ENCODE results near the gene LDLRAP1. TPM values are rescaled to one million over a fixed set of nuclear protein-coding genes. Genes with fewer than 3 reads are reported as not detected.

LDLRAP1 gene
- total and polyA plus RNA-seq, 7 donors = 5.6 to 12.9 (median 10.5) TPM

GRCh38 chr1:25568834-25569596 lies 25.6 kb downstream of the LDLRAP1 start:
- peak overlapping the region; percentile 89 for H3K27ac ChIP-seq
- WGBS, 3 donors = 61 to 75% (median 65%) methylated on average over 21 of the region's 21 CpGs
- H3K4me1 ChIP-seq = peaks cover 53% of the 10 kb centered on the region

GRCh38 chr1:25569597-25570396 lies 26.4 kb downstream of the LDLRAP1 start:
- intact Hi-C loops (cut with DNase I) = loop anchor here in 1 of 2 donors (5.0 kb wide), 1 partner anchor 228 kb away; no protein-coding TSS in a partner anchor
- DNase-seq (no peak), ATAC-seq (no peak)
- Histone ChIP-seq H3K4me3 (no peak overlapping the region), H3K27ac (peak overlapping the region; percentile 16), H3K4me1 (peaks cover 51% of the 10 kb centered on the region), H3K9me3 (no peaks in the 10 kb centered on the region), H3K36me3 (ENCODE audit: insufficient read depth in 1 of 2, low read depth in 1 of 2) (peaks cover 0 to 1% of the 10 kb centered on the region in 2 donors), H3K27me3 (ENCODE audit: insufficient read depth in 3 of 3, low read length in 2 of 3) (no peaks in the 10 kb centered on the region)
- TF ChIP-seq CTCF (IDR thresholded peaks at IDR 0.05) = no peak
- WGBS, 3 donors = 58 to 77% (median 64%) methylated on average over 18 of the region's 18 CpGs

More at GRCh38 chr1:25568834-25569596, 25.6 kb downstream of the LDLRAP1 start:
- TF ChIP-seq CTCF (IDR thresholded peaks at IDR 0.05) = no peak
- peak; percentile 71 to 74 for DNase-seq
- ATAC-seq = peak in 2 of 4 donors; percentile 13 to 16
- no peaks in the 10 kb centered on the region for H3K27me3 ChIP-seq (ENCODE audit: insufficient read depth in 3 of 3, low read length in 2 of 3)
- H3K9me3 ChIP-seq = no peaks in the 10 kb centered on the region
- peaks cover 0 to 9% of the 10 kb centered on the region in 2 donors for H3K36me3 ChIP-seq (ENCODE audit: insufficient read depth in 1 of 2, low read depth in 1 of 2)
- intact Hi-C loops (cut with DNase I) = loop anchor here in 1 of 2 donors (5.0 kb wide), 1 partner anchor 228 kb away; no protein-coding TSS in a partner anchor
- no peak overlapping the region for H3K4me3 ChIP-seq

- Histone ChIP-seq H3K27me3 (ENCODE audit: insufficient read depth in 3 of 3, low read length in 2 of 3) (no peaks in the 10 kb centered on the region), H3K36me3 (ENCODE audit: insufficient read depth in 1 of 2, low read depth in 1 of 2) (no peaks in the 10 kb centered on the region), H3K9me3 (no peaks in the 10 kb centered on the region), H3K27ac (no peak overlapping the region), H3K4me1 (peaks cover 39% of the 10 kb centered on the region), H3K4me3 (no peak overlapping the region)
- intact Hi-C loops (cut with DNase I) = no loop called here
- ATAC-seq (no peak), DNase-seq (no peak)
- 74 to 82% (median 75%) methylated on average over 12 of the region's 12 CpGs for WGBS, 3 donors
- TF ChIP-seq CTCF (IDR thresholded peaks at IDR 0.05) = no peak
Observed at GRCh38 chr1:25570798-25571521, 27.6 kb downstream of the LDLRAP1 start.

- H3K4me1 ChIP-seq = peaks cover 35% of the 10 kb centered on the region
- no peaks in the 10 kb centered on the region for H3K9me3 ChIP-seq
- no peak for TF ChIP-seq CTCF (IDR thresholded peaks at IDR 0.05)
- 40 to 57% (median 47%) methylated on average over 6 of the region's 6 CpGs for WGBS, 3 donors
- DNase-seq (no peak), ATAC-seq (peak in 1 of 4 donors; percentile 6)
- intact Hi-C loops (cut with DNase I) = no loop called here
- no peaks in the 10 kb centered on the region for H3K27me3 ChIP-seq (ENCODE audit: insufficient read depth in 3 of 3, low read length in 2 of 3)
- H3K36me3 ChIP-seq (ENCODE audit: insufficient read depth in 1 of 2, low read depth in 1 of 2) = no peaks in the 10 kb centered on the region
- H3K27ac ChIP-seq = no peak overlapping the region
- no peak overlapping the region for H3K4me3 ChIP-seq
Observed at GRCh38 chr1:25571522-25571970, 28.1 kb downstream of the LDLRAP1 start.
